ENCODE results near the gene MPI. TPM values are rescaled to one million over a fixed set of nuclear protein-coding genes. Genes with fewer than 3 reads are reported as not detected.
A peak's percentile ranks its signal among the peaks of the same experiment; 100 is the strongest.

Gene MPI
- total and polyA plus RNA-seq, 2 experiments from 2014 or later, result 18.0 to 74.2 TPM

- H3K36me3 ChIP-seq (ENCODE audit: insufficient read depth), result no peaks in the 10 kb centered on the region
- ATAC-seq, result no peak
Observed at GRCh38 chr15:74878273-74878672, 11.6 kb upstream of the MPI start.

DNA sequence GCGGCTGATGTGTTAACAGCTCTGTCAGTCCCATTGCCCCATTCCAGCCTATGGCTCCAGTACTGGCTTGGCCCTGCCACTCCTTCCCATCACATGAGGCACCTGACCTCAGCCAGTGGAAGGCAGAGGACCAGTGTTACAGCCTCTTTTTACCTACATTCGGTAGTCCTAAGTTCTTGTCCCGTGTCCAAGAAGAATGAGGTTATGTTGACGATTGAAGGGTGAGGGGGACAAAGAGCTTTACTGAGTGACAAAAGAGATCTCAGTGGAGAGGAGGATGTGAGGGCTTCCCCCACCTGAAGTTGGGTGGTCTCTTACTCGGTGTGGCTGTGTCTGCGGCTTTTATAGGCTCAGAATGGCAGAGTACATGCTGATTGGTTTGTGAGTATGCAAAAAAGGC lies 7.3 kb upstream of the MPI start:
- Histone ChIP-seq H3K27me3 (ENCODE audit: insufficient read depth) (no peaks in the 10 kb centered on the region), H4K20me1 (replicated peaks; ENCODE audit: insufficient read depth) (no peaks in the 10 kb centered on the region), H3K27ac (ENCODE audit: low read depth) (no peak overlapping the region), H3K4me3 (no peak overlapping the region), H2AFZ (no peak overlapping the region), H3F3A (replicated peaks; ENCODE audit: low read depth) (no peaks in the 10 kb centered on the region), H3K4me2 (no peak overlapping the region), H3K79me2 (replicated peaks; ENCODE audit: insufficient read depth) (no peaks in the 10 kb centered on the region), H3K9me2 (ENCODE audit: insufficient read depth) (no peaks in the 10 kb centered on the region), H3K4me1 (ENCODE audit: insufficient read depth) (no peaks in the 10 kb centered on the region), H3K36me3 (ENCODE audit: insufficient read depth) (no peaks in the 10 kb centered on the region)
- Mint-ChIP-seq H3K27me3 (ENCODE audit: insufficient read depth, low read depth, poor library complexity) (peaks cover 4% of the 10 kb centered on the region), H3K9me3 (peaks cover 18% of the 10 kb centered on the region), H3K27ac (no peak overlapping the region), H3K36me3 (ENCODE audit: low read depth) (peaks cover 5% of the 10 kb centered on the region; the same call in 2 of the 3 replicates), H3K4me1 (no peaks in the 10 kb centered on the region), H3K4me3 (no peak overlapping the region)
- no peak for ATAC-seq
- peak; percentile 53 for DNase-seq (ENCODE audit: low spot score)
- TF ChIP-seq EZH2phosphoT487 (IDR thresholded peaks at IDR 0.05; ENCODE audit: unreplicated experiment) (no peak), EZH2 (IDR thresholded peaks at IDR 0.05; ENCODE audit: low read depth, unreplicated experiment) (no peak), POLR2AphosphoS5 (IDR thresholded peaks at IDR 0.05; ENCODE audit: low read depth) (no peak), ZNF462 (CRISPR knock-in tag; IDR thresholded peaks at IDR 0.05) (no peak), CREB1 (CRISPR knock-in tag; IDR thresholded peaks at IDR 0.05; ENCODE audit: low read depth) (no peak), ZNF331 (CRISPR knock-in tag; IDR thresholded peaks at IDR 0.05; ENCODE audit: low read depth) (no peak), STAT1 (IDR thresholded peaks at IDR 0.05; ENCODE audit: unreplicated experiment) (no peak)
- TF ChIP-seq, protein P1, sequence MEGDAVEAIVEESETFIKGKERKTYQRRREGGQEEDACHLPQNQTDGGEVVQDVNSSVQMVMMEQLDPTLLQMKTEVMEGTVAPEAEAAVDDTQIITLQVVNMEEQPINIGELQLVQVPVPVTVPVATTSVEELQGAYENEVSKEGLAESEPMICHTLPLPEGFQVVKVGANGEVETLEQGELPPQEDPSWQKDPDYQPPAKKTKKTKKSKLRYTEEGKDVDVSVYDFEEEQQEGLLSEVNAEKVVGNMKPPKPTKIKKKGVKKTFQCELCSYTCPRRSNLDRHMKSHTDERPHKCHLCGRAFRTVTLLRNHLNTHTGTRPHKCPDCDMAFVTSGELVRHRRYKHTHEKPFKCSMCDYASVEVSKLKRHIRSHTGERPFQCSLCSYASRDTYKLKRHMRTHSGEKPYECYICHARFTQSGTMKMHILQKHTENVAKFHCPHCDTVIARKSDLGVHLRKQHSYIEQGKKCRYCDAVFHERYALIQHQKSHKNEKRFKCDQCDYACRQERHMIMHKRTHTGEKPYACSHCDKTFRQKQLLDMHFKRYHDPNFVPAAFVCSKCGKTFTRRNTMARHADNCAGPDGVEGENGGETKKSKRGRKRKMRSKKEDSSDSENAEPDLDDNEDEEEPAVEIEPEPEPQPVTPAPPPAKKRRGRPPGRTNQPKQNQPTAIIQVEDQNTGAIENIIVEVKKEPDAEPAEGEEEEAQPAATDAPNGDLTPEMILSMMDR (conservative IDR thresholded peaks at IDR 0.05; ENCODE audit: low read depth in 2 of 2), result no peak
- TF ChIP-seq, protein P2, sequence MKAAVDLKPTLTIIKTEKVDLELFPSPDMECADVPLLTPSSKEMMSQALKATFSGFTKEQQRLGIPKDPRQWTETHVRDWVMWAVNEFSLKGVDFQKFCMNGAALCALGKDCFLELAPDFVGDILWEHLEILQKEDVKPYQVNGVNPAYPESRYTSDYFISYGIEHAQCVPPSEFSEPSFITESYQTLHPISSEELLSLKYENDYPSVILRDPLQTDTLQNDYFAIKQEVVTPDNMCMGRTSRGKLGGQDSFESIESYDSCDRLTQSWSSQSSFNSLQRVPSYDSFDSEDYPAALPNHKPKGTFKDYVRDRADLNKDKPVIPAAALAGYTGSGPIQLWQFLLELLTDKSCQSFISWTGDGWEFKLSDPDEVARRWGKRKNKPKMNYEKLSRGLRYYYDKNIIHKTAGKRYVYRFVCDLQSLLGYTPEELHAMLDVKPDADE (IDR thresholded peaks at IDR 0.05), result no peak

More at GRCh38 chr15:74878273-74878672, 11.6 kb upstream of the MPI start:
- Histone ChIP-seq H3K9me2 (ENCODE audit: insufficient read depth) (no peaks in the 10 kb centered on the region), H3K4me1 (ENCODE audit: insufficient read depth) (no peaks in the 10 kb centered on the region), H3K4me3 (no peak overlapping the region), H3K79me2 (replicated peaks; ENCODE audit: insufficient read depth) (no peaks in the 10 kb centered on the region), H2AFZ (0 out of 2 replicates have a peak overlapping the region, but pooled peaks have one; percentile 43), H3F3A (replicated peaks; ENCODE audit: low read depth) (0 out of 2 replicates have a peak, but pooled peaks cover 8% of the 10 kb centered on the region), H3K27me3 (ENCODE audit: insufficient read depth) (no peaks in the 10 kb centered on the region), H4K20me1 (replicated peaks; ENCODE audit: insufficient read depth) (no peaks in the 10 kb centered on the region), H3K4me2 (no peak overlapping the region), H3K27ac (ENCODE audit: low read depth) (peak overlapping the region; percentile 63; the same call in 1 of the 2 replicates)
- H3K27ac Mint-ChIP-seq, result no peak overlapping the region
- DNase-seq (ENCODE audit: low spot score), result no peak
- peaks cover 5% of the 10 kb centered on the region; the same call in 2 of the 3 replicates for H3K36me3 Mint-ChIP-seq (ENCODE audit: low read depth)
- H3K27me3 Mint-ChIP-seq (ENCODE audit: insufficient read depth, low read depth, poor library complexity), result peaks cover 9% of the 10 kb centered on the region
- no peak for TF ChIP-seq JUNB (IDR thresholded peaks at IDR 0.05; ENCODE audit: unreplicated experiment)
- H3K4me1 Mint-ChIP-seq, result peaks cover 2% of the 10 kb centered on the region; the same call in 1 of the 3 replicates
- H3K4me3 Mint-ChIP-seq, result no peak overlapping the region
- H3K9me3 Mint-ChIP-seq, result peaks cover 16% of the 10 kb centered on the region

Measured in GM23338 (cell line).